LNCAP (cell line): ENCODE measurements around the gene RERE.
A peak's percentile ranks its signal among the peaks of the same experiment; 100 is the strongest.

Experiments used
- TF ChIP-seq, protein P1 (sequence below): fragments of 450-650 bp; IDR thresholded peaks from 2 replicates; pipeline ENCODE4 v1.5.1; 2017; ENCODE audit warnings: mild to moderate bottlenecking

Gene RERE

DNA sequence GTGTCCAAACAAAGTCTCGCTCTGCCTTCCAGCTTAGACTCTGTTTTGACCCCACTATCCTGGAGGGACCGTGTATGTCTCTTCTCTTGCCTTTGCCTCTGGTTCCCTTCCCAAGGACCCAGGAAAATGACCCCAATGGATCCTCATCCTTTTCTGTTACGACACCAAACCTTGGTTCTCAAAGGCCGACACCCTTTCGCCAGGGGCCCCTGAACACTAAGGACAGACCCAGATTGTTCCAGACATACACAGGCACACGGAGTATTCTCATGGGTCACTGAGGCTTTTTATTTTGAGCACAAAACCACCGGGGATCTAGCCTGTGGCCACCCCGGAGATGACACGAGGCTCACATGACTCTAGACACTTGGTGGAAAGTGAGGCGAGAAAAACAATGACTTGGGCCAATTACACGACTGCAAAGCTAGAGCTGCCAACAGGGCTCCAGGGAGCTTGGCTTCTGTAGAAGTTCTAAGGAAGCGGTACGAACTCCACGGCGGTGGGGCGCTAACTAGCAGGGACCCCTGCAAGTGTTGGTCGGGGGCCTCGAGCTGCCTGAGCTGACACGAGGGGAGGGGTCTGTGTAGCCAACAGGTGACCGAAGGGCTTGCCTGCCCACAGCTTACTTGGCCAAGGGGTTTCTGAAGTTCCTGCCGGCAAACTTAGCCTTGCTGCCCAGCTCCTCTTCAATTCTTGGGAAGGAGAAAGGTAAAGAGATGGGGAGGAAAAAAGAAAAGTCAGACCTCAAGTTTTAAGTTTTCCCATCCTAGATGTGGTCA, 43.5 kb upstream of the RERE start:
- TF ChIP-seq, protein P1, sequence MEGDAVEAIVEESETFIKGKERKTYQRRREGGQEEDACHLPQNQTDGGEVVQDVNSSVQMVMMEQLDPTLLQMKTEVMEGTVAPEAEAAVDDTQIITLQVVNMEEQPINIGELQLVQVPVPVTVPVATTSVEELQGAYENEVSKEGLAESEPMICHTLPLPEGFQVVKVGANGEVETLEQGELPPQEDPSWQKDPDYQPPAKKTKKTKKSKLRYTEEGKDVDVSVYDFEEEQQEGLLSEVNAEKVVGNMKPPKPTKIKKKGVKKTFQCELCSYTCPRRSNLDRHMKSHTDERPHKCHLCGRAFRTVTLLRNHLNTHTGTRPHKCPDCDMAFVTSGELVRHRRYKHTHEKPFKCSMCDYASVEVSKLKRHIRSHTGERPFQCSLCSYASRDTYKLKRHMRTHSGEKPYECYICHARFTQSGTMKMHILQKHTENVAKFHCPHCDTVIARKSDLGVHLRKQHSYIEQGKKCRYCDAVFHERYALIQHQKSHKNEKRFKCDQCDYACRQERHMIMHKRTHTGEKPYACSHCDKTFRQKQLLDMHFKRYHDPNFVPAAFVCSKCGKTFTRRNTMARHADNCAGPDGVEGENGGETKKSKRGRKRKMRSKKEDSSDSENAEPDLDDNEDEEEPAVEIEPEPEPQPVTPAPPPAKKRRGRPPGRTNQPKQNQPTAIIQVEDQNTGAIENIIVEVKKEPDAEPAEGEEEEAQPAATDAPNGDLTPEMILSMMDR: no peak

DNA sequence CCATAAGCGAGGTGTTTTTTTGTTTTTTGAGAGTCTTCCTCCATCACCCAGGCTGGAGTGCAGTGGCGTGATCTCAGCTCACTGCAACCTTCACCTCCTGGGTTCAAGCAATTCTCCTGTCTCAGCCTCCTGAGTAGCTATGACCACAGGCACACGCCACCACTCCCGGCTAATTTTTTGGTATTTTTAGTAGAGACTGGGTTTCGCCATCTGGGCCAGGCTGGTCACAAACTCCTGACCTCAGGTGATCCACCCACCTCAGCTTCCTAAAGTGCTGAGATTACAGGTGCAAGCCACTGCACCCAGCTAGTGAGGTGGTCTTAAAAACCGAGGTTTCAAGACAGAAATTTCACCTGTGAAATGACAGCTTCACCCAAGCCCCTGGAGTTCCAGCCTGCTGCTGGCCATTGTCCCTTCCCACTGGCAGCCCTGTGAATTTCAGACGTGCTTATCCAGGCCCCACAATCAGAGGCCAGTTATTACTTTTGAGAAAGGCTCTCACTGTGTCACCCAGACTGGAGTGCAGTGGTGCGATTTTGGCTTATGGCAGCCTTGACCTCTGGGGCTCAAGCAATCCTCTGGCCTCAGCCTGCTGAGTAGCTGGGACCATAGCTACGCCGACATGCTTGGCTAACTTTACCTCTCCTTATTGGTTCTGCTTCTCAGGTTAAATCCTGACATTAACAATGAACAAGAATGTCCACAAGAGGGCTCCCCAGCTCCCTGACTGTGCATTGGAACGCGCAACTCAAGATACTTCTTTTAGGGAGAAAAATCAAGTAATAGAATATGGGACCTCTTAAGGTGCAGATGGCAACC, 41.7 kb upstream of the RERE start:
- TF ChIP-seq, protein P1: peak; percentile 59

DNA sequence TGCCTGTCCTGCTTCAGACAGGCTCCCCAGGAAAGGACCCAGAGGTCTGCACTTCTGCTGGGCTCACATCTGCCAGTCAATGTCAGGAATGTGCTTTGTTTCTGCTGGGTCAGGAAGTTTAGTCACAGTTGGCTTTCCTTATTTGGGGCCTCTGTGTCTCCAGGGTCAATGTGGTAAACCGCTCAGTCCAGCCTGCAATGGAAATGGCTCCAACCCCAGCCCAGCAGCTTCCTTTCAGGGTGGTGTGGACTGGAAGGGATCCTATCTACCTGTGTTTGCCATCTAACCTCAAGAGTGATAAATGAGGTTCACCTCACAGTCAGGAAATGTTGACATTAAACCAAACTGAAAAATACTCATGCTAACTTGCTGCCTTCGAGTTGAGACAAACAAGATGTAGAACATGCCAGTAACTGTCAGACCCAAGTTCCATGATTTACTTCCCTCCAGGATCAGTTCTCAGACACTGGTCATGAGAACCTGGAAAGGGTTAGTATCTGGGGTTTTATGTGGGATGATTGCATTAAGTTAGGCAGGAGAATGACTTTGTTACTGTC, 40.8 kb upstream of the RERE start:
- TF ChIP-seq, protein P1: no peak

DNA sequence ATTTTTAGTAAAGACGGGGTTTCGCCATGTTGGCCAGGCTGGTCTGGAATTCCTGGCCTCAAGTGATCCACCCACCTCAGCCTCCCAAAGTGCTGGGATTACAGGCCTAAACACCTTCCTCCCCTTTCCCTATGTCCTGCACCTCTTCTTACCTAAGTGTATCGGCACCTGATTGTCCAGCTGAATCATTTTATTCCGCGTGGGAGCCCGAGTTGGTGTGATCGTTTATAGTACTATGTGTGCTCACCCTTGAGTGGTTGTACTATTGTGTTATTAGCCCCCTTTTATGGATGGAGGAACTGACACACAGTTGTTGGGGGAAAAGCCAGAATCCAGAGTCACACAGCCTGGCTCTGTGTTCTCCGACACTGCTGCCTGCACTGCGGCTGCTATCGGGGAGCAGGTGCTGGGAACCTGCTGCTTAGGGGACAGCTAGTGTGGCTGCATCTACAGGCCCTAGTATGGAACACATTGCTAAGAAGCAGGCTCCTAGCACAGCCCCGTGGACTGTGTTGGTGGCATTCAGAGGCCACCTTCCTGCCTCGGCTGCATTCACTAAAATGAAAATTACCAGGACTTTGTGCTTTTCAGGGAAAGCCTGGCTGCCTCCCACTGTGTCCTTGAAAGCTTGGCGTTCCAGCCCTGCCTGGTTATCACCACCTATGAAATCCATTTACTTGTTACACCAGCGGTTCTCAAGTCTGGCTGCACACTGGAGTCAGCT, 39.4 kb upstream of the RERE start:
- TF ChIP-seq, protein P1: no peak

DNA sequence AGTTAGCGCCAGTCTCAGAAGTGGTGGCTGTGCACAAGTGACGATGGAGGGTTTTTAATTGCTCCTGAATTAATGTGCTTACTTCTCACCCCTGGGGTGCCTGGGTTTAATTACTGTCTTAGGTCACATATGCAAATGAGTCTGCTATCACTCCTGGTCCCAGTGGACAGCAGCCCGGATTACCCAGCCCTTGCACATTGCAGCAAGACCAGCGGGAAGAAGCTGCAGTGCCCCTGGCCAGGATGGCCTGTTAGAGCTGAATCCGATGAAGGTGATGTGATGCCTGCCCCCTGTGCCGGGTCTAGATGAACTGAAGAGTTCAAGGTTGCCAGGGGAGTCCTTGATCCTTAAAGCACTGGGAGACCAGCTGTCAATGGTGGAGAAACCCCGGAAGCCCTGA, 36.8 kb upstream of the RERE start:
- TF ChIP-seq, protein P1: no peak

DNA sequence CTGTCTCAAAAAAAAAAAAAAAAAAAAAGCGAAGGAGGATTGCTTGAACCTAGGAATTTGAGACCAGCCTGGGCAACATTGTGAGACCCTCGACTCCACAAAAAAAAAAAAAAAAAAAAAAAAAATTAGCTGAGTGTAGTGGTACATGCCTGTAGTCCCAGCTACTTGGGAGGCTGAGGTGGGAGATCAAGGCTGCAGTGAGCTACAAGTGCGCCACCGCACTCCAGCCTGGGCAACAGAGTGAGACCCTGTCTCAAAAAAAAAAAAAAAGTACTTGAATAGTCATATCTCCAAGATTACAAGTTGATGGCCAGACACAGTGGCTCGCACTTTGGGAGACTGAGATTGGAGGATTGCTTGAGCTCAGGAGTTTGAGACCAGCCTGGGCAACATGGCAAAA, 33.6 kb upstream of the RERE start:
- TF ChIP-seq, protein P1: no peak
